Femur (tissue), 1 donor: ENCODE results near the gene SAA4.
"Not testable (repeated sequence)": the region's sequence is repeated elsewhere in the genome, so short reads cannot be mapped to it uniquely, and the experiment has no call there.

Experiments
- DNase-seq: peaks from one replicate; pipeline ENCODE4 v3.0.0-alpha.2; 2017

The SAA4 gene

DNA sequence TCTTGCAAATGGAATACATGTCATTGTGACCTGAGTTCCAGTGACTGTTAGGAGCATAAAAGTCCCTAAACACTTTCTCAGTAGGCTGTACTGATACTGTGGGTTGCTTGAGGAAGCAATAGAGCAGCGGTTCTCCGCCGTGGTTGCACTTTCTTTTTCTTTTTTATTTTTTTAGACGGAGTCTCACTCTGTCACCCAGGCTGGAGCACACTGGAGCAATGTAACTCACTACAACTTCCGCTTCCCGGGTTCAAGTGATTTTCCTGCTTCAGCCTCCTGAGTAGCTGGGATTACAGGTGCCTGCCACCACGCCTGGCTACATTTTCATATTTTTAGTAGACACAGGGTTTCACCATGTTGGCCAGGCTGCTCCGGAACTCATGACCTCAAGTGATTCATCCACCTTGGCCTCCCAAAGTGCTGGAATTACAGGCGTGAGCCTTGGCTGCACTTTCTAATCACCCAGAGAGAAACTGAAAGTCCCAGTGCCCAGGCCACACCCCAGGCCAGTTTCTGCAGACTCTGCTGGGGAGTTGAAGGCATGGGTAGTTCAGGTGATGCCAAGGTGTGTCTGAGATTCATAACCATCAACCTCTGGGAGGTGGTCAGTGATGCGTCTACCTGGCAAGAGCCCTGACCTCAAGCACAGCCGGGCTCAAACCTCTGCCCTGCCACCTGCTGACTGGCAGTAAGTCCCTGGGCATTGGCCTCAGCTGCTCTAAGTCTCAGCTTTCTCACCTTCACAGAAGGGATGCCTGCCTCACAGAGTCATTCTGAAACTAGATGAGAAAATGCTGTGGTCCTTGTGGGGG is 10.0 kb upstream of the SAA4 start:
- DNase-seq = not testable (repeated sequence)

- no peak for DNase-seq
Measured at GRCh38 chr11:18245396-18245795, 8.8 kb upstream of the SAA4 start.

GRCh38 chr11:18243783-18244362 is 7.3 kb upstream of the SAA4 start:
- DNase-seq = peak; percentile 31

DNA sequence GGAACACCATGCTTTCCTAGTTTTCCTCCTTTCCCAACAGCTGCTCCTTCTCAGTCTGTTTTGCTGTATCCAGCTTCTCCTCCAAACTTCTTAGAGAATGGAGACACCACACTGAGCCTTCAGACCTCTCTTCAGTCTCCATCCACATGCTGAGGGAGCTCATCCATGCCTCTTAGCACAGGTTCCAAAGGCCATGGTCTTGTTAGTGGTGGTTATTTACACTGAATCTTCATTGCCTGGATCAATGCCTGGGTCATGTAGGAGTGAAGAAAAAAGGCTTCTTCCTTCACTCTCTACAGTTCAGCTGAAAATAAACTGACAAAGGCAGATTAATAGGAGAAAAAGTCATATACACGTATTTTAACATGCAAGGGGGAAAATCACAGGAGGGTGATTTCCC is 3.1 kb upstream of the SAA4 start:
- no peak for DNase-seq

- DNase-seq = no peak
Measured at GRCh38 chr11:18235394-18236334, 938 bp downstream of the SAA4 start.

- no peak for DNase-seq
Measured at GRCh38 chr11:18233912-18234311, 2.7 kb downstream of the SAA4 start.

GRCh38 chr11:18230859-18231258 is 5.7 kb downstream of the SAA4 start:
- no peak for DNase-seq

GRCh38 chr11:18229501-18229900 is 7.1 kb downstream of the SAA4 start:
- DNase-seq = no peak

- no peak for DNase-seq
Measured at GRCh38 chr11:18225913-18226312, 10.7 kb downstream of the SAA4 start.

DNA sequence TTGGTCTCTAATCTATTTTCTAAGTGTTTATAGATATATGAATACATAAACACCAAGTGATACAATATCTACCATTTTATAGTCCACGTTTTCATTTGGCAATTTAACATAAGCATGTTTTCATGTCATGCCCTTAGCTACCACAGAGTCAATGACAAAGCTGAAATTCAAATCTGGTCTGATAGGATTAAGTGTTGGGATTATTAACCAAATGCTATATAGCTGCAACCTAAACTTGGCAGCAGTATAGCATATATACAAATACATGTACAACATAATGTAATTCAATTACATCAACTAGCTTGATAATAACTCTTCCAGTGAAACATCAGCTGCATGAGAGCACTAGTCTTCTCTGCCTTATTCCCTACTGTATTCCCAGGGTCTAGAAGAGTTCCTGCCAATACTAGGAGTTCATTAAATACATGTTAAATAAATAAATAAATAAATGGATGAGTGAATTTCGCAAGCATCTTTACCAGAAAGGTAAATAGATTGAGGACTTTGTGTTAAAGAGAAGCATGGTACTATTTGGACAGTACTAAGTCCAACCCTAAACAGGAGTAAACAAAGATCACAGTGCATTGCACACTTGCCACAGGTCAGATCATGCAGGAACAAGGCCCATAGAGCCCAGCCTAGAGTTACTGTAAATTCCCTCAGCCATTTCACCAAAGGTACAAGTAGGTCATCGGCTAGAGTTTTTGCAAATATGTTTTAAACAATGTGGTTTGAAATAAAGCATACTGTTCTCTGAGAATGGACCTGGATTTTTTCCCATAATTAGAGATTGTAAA is 12.8 kb downstream of the SAA4 start:
- no peak for DNase-seq

GRCh38 chr11:18222814-18223421 is 13.7 kb downstream of the SAA4 start:
- no peak for DNase-seq

GRCh38 chr11:18221274-18221876 is 15.2 kb downstream of the SAA4 start:
- no peak for DNase-seq

GRCh38 chr11:18209058-18209457 is 27.5 kb downstream of the SAA4 start:
- DNase-seq = no peak

- DNase-seq = no peak
Measured at GRCh38 chr11:18204771-18205170, 31.8 kb downstream of the SAA4 start.

GRCh38 chr11:18204220-18204619 is 32.4 kb downstream of the SAA4 start:
- DNase-seq = no peak

DNA sequence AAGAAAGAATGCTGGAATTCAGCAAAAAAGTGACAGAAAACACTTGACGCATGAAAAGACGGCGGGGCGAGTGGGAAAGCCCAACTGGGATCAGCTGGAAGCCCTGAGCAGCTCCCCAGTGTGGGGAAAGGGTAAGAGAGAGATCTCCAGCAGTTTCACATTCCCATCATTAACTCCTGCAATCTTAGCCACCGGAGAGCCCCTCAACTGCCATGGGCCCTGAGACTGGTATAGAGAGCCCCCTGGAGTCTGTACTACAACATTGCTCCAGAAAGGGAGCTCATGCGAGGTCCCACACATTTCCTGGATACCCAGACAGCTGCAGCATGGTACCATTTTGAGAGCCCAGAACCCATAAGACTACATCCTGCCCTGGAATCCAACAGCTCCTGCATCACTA is 32.9 kb downstream of the SAA4 start:
- no peak for DNase-seq

- DNase-seq = not testable (repeated sequence)
Measured at GRCh38 chr11:18197738-18198137, 38.9 kb downstream of the SAA4 start.

DNA sequence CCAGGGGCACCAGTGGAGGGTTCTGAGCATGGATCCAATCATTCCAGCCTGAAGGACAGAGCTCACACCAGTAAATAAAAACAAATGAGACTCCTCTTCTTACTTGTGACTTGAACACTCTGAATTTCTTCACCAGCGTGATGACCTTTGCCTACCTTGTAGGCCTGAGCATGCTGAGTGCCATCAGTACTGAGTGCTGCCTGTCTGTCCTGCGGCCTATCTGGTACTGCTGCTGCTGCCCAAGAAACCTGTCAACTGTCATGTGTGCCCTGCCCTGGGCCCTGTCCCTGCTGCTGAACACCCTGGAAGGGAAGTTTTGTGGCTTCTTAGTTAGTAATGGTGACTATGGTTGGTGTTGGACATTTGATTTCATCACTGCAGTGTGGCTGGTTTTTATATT is 40.1 kb downstream of the SAA4 start:
- DNase-seq = no peak

GRCh38 chr11:18193010-18193409 is 43.6 kb downstream of the SAA4 start:
- DNase-seq = no peak

DNA sequence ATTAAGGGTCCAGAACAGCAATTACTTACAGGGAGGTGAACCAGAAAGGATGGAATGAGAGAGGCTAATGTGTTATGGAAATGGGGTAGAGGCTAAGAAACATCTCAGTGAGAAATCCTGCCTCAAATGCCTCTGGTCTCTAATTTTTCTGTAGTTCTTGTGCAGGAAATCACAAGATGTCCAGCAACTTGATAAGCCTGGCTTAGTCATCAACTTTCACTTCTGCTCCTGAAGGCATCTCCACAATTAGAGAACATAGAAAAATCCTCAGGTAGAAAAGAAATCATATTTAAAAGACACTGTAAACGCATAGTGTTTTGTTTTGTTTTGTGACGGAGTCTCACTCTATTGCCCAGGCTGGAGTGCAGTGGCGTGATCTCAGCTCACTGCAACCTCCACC is 45.2 kb downstream of the SAA4 start:
- DNase-seq = no peak

DNA sequence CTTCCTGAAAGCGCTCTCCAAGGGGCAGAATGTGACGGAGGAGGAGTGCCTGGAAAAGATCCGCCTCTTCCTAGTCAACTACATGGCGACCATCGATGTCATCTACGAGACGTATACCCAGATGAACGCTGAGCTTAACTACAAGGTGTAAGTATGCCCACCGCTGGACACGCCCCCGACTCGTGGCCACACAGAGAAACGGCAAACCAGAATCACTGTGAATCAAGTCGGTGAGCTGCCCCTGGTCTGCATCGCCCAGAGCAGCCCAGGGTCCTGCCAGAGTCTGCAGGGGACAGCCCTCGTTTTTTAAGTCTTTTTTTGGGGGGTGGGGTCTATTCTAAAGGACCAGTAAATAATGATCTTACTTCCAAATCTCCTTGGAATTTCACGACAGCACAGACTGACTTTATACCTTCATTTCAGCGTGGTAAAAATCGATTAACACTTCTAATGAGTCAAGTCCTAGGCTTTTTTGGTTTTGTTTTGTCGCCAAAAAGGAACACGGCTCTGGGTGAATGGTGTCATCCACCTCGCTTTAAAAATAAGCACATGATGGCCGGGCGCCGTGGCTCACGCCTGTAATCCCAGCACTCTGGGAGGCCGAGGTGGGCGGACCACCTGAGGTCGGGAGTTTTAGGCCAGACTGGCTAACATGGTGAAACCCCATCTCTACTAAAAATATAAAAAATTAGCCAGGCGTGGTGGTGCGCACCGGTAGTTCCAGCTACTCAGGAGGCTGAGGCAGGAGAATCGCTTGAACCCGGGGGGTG is 46.9 kb downstream of the SAA4 start:
- DNase-seq = not testable (repeated sequence)
